Measurements from ENCODE around the gene DRC7.

GRCh38 chr16:57703416-57704010 is 8.9 kb downstream of the DRC7 start:
- TF ChIP-seq, protein P1, sequence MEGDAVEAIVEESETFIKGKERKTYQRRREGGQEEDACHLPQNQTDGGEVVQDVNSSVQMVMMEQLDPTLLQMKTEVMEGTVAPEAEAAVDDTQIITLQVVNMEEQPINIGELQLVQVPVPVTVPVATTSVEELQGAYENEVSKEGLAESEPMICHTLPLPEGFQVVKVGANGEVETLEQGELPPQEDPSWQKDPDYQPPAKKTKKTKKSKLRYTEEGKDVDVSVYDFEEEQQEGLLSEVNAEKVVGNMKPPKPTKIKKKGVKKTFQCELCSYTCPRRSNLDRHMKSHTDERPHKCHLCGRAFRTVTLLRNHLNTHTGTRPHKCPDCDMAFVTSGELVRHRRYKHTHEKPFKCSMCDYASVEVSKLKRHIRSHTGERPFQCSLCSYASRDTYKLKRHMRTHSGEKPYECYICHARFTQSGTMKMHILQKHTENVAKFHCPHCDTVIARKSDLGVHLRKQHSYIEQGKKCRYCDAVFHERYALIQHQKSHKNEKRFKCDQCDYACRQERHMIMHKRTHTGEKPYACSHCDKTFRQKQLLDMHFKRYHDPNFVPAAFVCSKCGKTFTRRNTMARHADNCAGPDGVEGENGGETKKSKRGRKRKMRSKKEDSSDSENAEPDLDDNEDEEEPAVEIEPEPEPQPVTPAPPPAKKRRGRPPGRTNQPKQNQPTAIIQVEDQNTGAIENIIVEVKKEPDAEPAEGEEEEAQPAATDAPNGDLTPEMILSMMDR (IDR thresholded peaks at IDR 0.05; ENCODE audit: low read depth, low read length) = no peak
- no peak for TF ChIP-seq EZH2phosphoT487 (IDR thresholded peaks at IDR 0.05; ENCODE audit: low read depth)

Measured in OCI-LY3 (cell line).